ENCODE data around the gene F13A1.

The F13A1 gene

GRCh38 chr6:6179858-6180623 lies 140.4 kb downstream of the F13A1 start:
- Histone ChIP-seq H3K27ac (replicated peaks) (no peak overlapping the region), H3K4me3 (replicated peaks; ENCODE audit: insufficient read depth, low read length) (no peak overlapping the region), H3K27me3 (ENCODE audit: insufficient read depth, poor library complexity, severe bottlenecking) (no peaks in the 10 kb centered on the region)
- TF ChIP-seq REST (IDR thresholded peaks at IDR 0.05; ENCODE audit: insufficient replicate concordance, low read depth) = no peak
- TF ChIP-seq POLR2AphosphoS5 (IDR thresholded peaks at IDR 0.05; ENCODE audit: low read depth) = no peak
- no peak for TF ChIP-seq CTCF (IDR thresholded peaks at IDR 0.05; ENCODE audit: insufficient read depth, low read length)
- no peak for TF ChIP-seq SPI1 (IDR thresholded peaks at IDR 0.05; ENCODE audit: borderline replicate concordance, low read depth)
- TF ChIP-seq GABPA (IDR thresholded peaks at IDR 0.05; ENCODE audit: low read depth) = no peak
- DNase-seq (ENCODE audit: low read depth in 1 of 2, low spot score in 1 of 2) = no peak

DNA sequence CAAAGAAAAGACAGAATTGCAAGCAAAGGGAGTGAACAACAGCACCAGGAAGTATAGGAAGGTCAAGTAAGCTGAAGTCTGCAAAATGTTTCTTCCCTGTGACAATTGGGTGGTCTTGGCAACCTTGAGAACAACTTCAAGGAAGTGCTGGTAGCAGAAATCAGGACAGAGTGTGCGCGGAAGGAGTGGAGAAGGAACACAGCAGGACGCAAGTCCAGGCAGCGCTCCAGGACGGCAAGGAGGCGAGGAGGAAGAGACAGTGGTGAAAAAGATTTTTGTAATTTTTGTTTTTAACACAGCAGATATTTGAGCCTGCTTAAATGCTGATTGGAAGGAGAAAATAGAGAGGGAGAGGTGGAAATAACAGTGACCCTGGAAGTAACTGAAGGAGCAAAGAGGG lies 141.7 kb downstream of the F13A1 start:
- H3K27ac ChIP-seq (replicated peaks) = no peak overlapping the region
- no peak overlapping the region for H3K4me3 ChIP-seq (replicated peaks; ENCODE audit: insufficient read depth, low read length)
- H3K27me3 ChIP-seq (ENCODE audit: insufficient read depth, poor library complexity, severe bottlenecking) = no peaks in the 10 kb centered on the region
- DNase-seq (ENCODE audit: low read depth in 1 of 2, low spot score in 1 of 2) = no peak
- TF ChIP-seq GABPA (IDR thresholded peaks at IDR 0.05; ENCODE audit: low read depth) (no peak), SPI1 (IDR thresholded peaks at IDR 0.05; ENCODE audit: borderline replicate concordance, low read depth) (no peak), POLR2AphosphoS5 (IDR thresholded peaks at IDR 0.05; ENCODE audit: low read depth) (no peak), CTCF (IDR thresholded peaks at IDR 0.05; ENCODE audit: insufficient read depth, low read length) (no peak), REST (IDR thresholded peaks at IDR 0.05; ENCODE audit: insufficient replicate concordance, low read depth) (no peak)

GRCh38 chr6:6177754-6178153 lies 142.7 kb downstream of the F13A1 start:
- H3K4me3 ChIP-seq (replicated peaks; ENCODE audit: insufficient read depth, low read length) = no peak overlapping the region
- no peak overlapping the region for H3K27ac ChIP-seq (replicated peaks)
- H3K27me3 ChIP-seq (ENCODE audit: insufficient read depth, poor library complexity, severe bottlenecking) = no peaks in the 10 kb centered on the region
- TF ChIP-seq POLR2AphosphoS5 (IDR thresholded peaks at IDR 0.05; ENCODE audit: low read depth) = no peak
- TF ChIP-seq GABPA (IDR thresholded peaks at IDR 0.05; ENCODE audit: low read depth) = no peak
- TF ChIP-seq REST (IDR thresholded peaks at IDR 0.05; ENCODE audit: insufficient replicate concordance, low read depth) = no peak
- no peak for TF ChIP-seq SPI1 (IDR thresholded peaks at IDR 0.05; ENCODE audit: borderline replicate concordance, low read depth)
- no peak for TF ChIP-seq CTCF (IDR thresholded peaks at IDR 0.05; ENCODE audit: insufficient read depth, low read length)
- DNase-seq (ENCODE audit: low read depth in 1 of 2, low spot score in 1 of 2) = no peak
